Lung (tissue), 12 donors: ENCODE results near the gene ITPK1. TPM values are rescaled to one million over a fixed set of nuclear protein-coding genes. Genes with fewer than 3 reads are reported as not detected.
A peak's percentile ranks its signal among the peaks of the same experiment; 100 is the strongest.

Experiments
- ATAC-seq: fragments of 200-7000 bp; cut with Tn5 transposase; one replicate; pipeline ENCODE4 v1.9.1; 2020; ENCODE audit warnings: moderate number of reproducible peaks; ENCODE audit not compliant: insufficient read depth, low FRiP score
- DNase-seq, 3 donors: peaks; one replicate each; pipeline ENCODE4 v3.0.0-alpha.2; 2013 to 2017
- H3K27ac ChIP-seq, 2 donors: one replicate each; pipeline ENCODE4 v1.5.1; 2013; ENCODE audit warnings: mild to moderate bottlenecking in 2 of 2, moderate library complexity in 2 of 2, control low read depth in 1 of 2, inconsistent platforms in 1 of 2, low read depth in 1 of 2, low read length in 1 of 2
- H3K27me3 ChIP-seq, 3 donors: one replicate each; pipeline ENCODE4 v1.5.1; 2013; ENCODE audit warnings: low read length in 2 of 3; ENCODE audit not compliant: control insufficient read depth in 3 of 3, insufficient read depth in 3 of 3
- H3K36me3 ChIP-seq, 4 donors: one replicate each; pipeline ENCODE4 v1.5.1; 2013; ENCODE audit warnings: low read length in 4 of 4, mild to moderate bottlenecking in 1 of 4, moderate library complexity in 1 of 4; ENCODE audit not compliant: control insufficient read depth in 4 of 4, insufficient read depth in 4 of 4
- H3K4me1 ChIP-seq, 5 donors: one replicate each; pipeline ENCODE4 v1.5.1; 2013; ENCODE audit warnings: low read length in 5 of 5, mild to moderate bottlenecking in 2 of 5, moderate library complexity in 1 of 5; ENCODE audit not compliant: control insufficient read depth in 5 of 5, insufficient read depth in 5 of 5
- H3K4me3 ChIP-seq: one replicate; pipeline ENCODE4 v1.5.1; 2013; ENCODE audit warnings: mild to moderate bottlenecking, control low read depth, moderate library complexity
- H3K9ac ChIP-seq, 2 donors: one replicate each; pipeline ENCODE4 v1.5.1; 2013; ENCODE audit warnings: low read length in 2 of 2, control low read depth in 1 of 2; ENCODE audit not compliant: insufficient read depth in 1 of 2
- H3K9me3 ChIP-seq, 4 donors: one replicate each; pipeline ENCODE4 v1.5.1; 2013; ENCODE audit warnings: low read length in 3 of 4, mild to moderate bottlenecking in 1 of 4, moderate library complexity in 1 of 4; ENCODE audit not compliant: control insufficient read depth in 4 of 4, insufficient read depth in 3 of 4
- CTCF ChIP-seq: IDR thresholded peaks from 2 replicates; pipeline ENCODE4 v1.5.1; 2012; ENCODE audit warnings: mild to moderate bottlenecking; ENCODE audit errors: control extremely low read depth, extremely low read depth
- WGBS, 2 donors: extraction: QIAGEN DNeasy Blood & Tissue Kit; methylation state at CpG; one replicate each; pipeline ENCODE4 v1.1.7; 2013; 5-methylcytosine and 5-hydroxymethylcytosine counted together
- polyA plus RNA-seq, 2 donors: library from polyadenylated mRNA; stranded (reverse); fragments of 200-250 nt; gene quantifications; one replicate each; pipeline ENCODE4 v1.2.1, GENCODE V29; 2013
- total RNA-seq, 2 donors: library from RNA; depleted of rRNA in 1 of 2; stranded (reverse); fragments of >200 nt in 1 of 2; gene quantifications; one replicate each; pipeline ENCODE4 v1.2.1, GENCODE V29; 2014 to 2021
- donor health status: control.
- donor health status: control.
- donor health status: Bipolar disorder and iron deficiency.
- donor health status: healthy.
- donor health status: DM: yes; HTN: yes; CAD: no.

The ITPK1 gene
- total and polyA plus RNA-seq, 4 donors: 17.5 to 99.4 (median 45.3) TPM

GRCh38 chr14:92895352-92895878, 220.3 kb downstream of the ITPK1 start:
- Histone ChIP-seq H3K4me3 (no peak overlapping the region), H3K27me3 (peaks cover 0 to 2% (median 0%) of the 10 kb centered on the region in 3 donors), H3K9ac (no peak overlapping the region), H3K9me3 (peaks cover 0 to 17% (median 4%) of the 10 kb centered on the region in 4 donors), H3K36me3 (no peaks in the 10 kb centered on the region), H3K27ac (no peak overlapping the region), H3K4me1 (no peaks in the 10 kb centered on the region)
- WGBS, 2 donors: 84 to 96% methylated on average over 4 of the region's 4 CpGs
- ATAC-seq (no peak), DNase-seq (no peak)
- TF ChIP-seq CTCF: no peak

GRCh38 chr14:92892589-92892988, 223.1 kb downstream of the ITPK1 start:
- DNase-seq (no peak), ATAC-seq (no peak)
- peaks cover 0 to 19% (median 4%) of the 10 kb centered on the region in 4 donors for H3K9me3 ChIP-seq
- H3K36me3 ChIP-seq: no peaks in the 10 kb centered on the region
- no peaks in the 10 kb centered on the region for H3K27me3 ChIP-seq
- H3K4me1 ChIP-seq: no peaks in the 10 kb centered on the region
- no peak overlapping the region for H3K27ac ChIP-seq
- H3K4me3 ChIP-seq: no peak overlapping the region
- no peak for TF ChIP-seq CTCF
- H3K9ac ChIP-seq: no peak overlapping the region

GRCh38 chr14:92890830-92891588, 224.7 kb downstream of the ITPK1 start:
- ATAC-seq: no peak
- no peak for TF ChIP-seq CTCF
- H3K4me1 ChIP-seq: no peaks in the 10 kb centered on the region

GRCh38 chr14:92888896-92889295, 226.8 kb downstream of the ITPK1 start:
- H3K9me3 ChIP-seq: peaks cover 0 to 19% (median 4%) of the 10 kb centered on the region in 4 donors
- ATAC-seq (peak; percentile 19), DNase-seq (no peak)
- H3K4me3 ChIP-seq: no peak overlapping the region
- H3K27ac ChIP-seq: no peak overlapping the region
- H3K9ac ChIP-seq: no peak overlapping the region
- no peaks in the 10 kb centered on the region for H3K4me1 ChIP-seq
- H3K36me3 ChIP-seq: no peaks in the 10 kb centered on the region
- peaks cover 0 to 3% (median 0%) of the 10 kb centered on the region in 3 donors for H3K27me3 ChIP-seq
- TF ChIP-seq CTCF: no peak

More at GRCh38 chr14:92890830-92891588, 224.7 kb downstream of the ITPK1 start:
- no peak overlapping the region for H3K9ac ChIP-seq
- H3K27ac ChIP-seq: no peak overlapping the region
- no peaks in the 10 kb centered on the region for H3K36me3 ChIP-seq
- peaks cover 0 to 17% (median 4%) of the 10 kb centered on the region in 4 donors for H3K9me3 ChIP-seq
- DNase-seq: no peak
- H3K4me3 ChIP-seq: no peak overlapping the region
- no peaks in the 10 kb centered on the region for H3K27me3 ChIP-seq
- WGBS, 2 donors: 51 to 65% methylated on average over 7 of the region's 7 CpGs
